Stimulated activated naive CD4-positive, alpha-beta T cell (primary cell): ENCODE data around the gene HJURP.

Experiments used
- DNase-seq, 6 experiments: peaks; one replicate each; lab custom pipeline; 2025; lab: John Stamatoyannopoulos, UW

The HJURP gene

GRCh38 chr2:233848276-233848675, 6.1 kb downstream of the HJURP start:
- no peak for DNase-seq

GRCh38 chr2:233847248-233847898, 7.0 kb downstream of the HJURP start:
- DNase-seq, result no peak

DNA sequence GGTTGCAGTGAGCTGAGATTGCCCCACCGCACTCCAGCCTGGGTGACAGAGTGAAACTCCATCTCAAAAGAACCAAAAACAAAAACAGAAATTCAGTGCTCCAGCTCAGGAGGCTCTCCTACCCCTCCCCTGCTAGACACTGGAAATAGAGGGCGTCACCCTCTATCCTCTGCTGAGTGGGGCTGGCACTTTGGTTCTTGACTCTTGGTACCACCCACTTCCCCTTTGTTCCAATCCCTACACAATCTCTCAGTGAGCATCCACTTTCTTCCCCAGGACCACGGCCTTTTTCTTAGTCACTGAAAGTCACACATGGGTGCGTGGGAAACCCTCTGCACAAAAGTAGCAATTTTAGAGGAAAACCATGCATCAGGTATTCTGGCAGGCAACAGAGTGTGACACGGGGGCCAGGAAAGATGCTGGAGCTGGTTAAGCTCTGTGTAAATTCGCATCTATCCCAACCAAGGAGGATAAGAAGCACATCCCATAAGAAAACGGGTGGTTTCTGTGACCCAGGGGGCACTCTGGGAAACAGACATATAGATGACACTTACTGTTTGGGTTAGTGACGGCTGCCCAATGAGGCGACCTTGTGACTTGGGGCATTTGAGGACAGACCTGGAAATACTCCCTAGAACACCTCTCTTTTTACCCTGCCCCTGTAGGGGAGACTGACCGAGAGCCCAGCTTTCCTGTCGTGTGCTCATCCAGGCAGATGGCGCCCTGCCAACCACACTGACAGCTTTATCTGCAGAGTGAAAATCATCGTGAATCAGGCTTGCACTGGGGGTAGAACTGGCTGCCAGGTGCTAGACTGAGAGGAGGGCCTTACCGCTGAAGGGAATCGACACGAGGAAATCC, 7.7 kb downstream of the HJURP start:
- DNase-seq, result no peak

- DNase-seq, result no peak
Measured at GRCh38 chr2:233845301-233846060, 8.9 kb downstream of the HJURP start.

GRCh38 chr2:233844836-233845235, 9.5 kb downstream of the HJURP start:
- DNase-seq, result no peak

DNA sequence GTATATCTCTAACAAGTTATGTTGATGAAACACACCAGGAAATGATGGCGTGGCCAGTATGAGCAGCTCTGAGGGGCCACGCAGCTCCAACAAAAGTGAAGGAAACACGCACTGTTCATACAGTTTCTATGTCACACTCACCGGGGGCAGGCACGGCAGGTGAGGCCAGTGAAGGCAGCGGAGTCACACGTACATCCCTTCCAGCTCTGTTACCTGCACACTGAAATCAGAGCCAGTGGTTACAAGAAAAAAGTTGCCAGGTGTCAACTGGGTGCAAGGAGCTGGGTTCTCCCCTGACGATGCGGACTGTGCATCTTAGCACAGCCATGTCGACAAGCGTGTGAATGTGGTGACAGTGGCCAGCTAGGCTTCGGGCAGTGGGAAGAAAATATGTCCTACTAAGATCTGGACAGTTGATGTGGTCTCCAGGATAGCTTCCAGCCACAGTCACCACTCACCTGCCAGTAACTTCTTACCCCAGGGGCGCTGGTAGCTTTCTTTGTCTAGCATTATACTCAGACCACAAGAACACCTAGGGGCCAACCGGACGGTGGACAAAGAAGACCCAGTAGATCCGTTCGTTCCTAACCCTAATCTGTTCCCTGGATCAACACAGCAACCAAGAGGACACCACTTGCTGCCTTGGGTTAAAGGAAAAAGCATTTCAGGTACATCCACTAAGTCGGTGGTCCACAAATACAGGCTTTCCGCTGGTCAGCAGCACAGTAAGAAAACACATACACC, 10.1 kb downstream of the HJURP start:
- no peak for DNase-seq

DNA sequence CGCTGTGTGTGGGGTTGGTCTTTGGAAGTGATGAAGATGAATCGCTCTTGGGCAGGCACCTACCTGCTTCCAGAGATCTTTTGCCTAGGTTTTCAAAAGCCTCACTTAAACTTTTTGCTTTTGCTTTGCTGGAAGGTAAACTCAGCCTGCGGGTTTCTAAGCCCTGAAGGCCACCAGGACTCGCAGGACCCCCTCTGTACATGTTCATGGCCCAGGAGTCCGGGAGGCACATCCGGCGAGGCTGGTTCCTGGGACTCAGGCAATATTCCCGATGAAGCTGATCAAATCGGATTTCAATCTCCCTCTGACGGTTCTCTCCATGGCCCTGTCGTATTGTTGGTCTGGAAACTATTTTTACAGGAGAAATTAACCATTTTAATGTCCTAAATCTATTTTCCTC, 13.2 kb downstream of the HJURP start:
- DNase-seq, result no peak

GRCh38 chr2:233840520-233840919, 13.8 kb downstream of the HJURP start:
- no peak for DNase-seq

GRCh38 chr2:233839447-233839820, 14.9 kb downstream of the HJURP start:
- DNase-seq, result no peak

DNA sequence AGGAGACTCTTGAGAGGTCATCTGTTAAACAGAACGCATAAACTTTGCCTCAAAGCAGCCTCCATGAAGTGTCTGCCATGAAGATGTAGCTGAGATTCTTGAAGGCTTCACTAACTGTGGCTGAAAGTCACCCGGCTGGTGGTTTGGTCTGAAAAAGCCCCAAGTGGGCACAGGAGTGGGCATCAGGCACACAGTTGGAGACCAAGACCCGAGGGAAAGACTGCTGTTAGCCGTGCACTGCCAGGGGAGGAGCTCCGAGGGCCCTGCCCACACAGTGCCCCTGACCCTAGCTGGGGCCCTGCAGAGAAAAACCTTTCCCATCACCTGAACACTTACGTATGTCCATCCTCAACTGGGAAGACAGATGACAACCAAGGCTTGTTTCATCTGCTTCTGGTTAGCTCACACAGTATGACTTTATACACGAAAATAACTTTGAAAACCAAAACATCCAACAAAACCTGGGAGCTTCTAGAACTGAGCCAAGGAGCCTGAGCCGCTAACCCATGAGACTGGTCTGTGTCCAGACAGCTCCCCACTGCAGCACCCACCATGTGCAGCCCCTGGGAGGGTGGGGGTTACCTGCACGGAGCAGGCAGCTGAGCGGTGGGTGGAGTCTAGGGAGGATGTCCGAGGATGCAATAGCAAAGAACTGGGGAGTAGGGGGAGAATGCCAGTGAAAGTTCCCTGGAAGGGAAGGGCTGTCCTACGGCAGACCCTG, 15.4 kb downstream of the HJURP start:
- no peak for DNase-seq

- DNase-seq, result no peak
Measured at GRCh38 chr2:233838251-233838650, 16.1 kb downstream of the HJURP start.

DNA sequence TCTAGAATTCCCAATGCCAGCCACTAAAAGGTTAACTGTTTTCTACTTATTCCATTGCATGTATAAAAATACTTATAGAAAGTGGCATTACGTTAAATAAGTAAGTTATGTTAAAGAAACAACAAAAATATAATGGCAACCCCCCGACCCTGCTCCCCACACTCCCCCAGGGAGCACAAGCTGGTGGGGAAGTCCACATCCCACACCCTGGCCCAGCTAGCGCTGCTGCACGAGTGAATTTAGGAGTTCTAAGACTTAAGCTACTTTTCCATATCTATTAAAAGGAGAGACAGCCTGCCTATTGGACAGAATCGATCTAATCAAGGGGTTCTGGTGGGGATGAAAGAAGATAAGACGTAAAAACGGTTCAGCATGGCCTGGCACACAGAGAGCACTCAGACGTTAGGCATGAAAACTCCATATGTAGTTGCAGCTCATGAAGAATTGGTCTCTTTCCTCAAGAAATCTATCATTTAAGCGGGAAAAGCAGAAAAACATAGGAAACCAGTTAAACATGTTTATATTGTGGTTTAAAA, 16.6 kb downstream of the HJURP start:
- DNase-seq, result no peak

DNA sequence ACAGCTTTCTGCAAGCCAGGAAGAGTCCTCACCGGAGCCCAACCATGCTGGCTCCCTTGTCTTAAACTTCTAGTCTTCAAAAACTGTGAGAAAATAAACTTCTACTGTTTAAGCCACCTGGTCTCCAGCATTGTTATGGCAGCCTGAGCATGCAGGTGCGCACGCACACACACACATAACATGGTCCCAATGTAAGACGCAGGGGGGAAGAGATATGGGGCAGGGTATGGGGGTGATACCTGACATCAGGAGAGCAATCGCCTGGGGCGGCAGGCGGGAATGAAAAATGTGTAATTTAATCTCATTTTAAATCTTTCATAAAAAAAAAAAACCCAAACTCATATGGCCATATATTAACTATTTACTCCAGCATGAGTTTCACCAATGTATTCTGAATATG, 18.0 kb downstream of the HJURP start:
- DNase-seq, result no peak

- DNase-seq, result no peak
Measured at GRCh38 chr2:233835230-233836186, 18.8 kb downstream of the HJURP start.

DNA sequence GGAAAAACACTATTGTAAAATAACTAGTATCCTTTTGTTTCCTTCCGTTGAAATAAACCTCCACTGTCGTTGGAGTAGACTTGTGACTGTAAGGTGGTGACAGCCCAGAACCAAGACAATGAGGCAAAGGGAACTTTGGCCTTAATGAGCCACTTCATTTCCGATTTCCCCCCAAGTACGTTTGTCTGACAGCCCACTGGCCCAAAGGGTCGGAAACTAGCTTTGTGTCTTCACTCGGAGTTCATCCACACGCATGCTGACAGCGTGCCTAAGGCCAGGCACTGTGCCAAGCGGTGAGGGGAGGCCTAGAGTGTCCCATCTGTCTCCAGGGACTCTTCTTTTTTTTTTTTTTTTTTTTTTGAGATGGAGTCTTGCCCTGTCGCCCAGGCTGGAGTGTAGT, 21.0 kb downstream of the HJURP start:
- DNase-seq, result no peak

- no peak for DNase-seq
Measured at GRCh38 chr2:233832869-233833311, 21.4 kb downstream of the HJURP start.

DNA sequence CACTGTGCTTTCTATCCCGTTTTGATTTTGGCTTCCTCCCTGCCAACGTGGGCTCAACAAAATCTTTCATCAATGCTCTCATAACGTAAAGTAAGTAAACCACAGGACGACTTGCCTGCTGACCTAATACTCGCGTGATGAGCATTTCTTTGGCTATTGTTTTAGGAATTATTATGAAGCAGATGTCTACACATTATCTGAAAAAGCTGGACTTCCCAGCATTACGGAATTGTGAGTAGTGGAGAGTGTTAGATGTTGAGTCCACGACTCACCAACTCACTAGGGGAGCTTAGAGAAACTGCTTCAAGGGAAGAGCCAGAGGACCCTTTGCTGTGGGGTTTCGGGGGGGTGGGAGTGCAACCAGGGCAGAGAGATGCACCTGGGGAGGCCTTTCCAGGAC, 21.9 kb downstream of the HJURP start:
- no peak for DNase-seq

GRCh38 chr2:233831861-233832260, 22.5 kb downstream of the HJURP start:
- no peak for DNase-seq

DNA sequence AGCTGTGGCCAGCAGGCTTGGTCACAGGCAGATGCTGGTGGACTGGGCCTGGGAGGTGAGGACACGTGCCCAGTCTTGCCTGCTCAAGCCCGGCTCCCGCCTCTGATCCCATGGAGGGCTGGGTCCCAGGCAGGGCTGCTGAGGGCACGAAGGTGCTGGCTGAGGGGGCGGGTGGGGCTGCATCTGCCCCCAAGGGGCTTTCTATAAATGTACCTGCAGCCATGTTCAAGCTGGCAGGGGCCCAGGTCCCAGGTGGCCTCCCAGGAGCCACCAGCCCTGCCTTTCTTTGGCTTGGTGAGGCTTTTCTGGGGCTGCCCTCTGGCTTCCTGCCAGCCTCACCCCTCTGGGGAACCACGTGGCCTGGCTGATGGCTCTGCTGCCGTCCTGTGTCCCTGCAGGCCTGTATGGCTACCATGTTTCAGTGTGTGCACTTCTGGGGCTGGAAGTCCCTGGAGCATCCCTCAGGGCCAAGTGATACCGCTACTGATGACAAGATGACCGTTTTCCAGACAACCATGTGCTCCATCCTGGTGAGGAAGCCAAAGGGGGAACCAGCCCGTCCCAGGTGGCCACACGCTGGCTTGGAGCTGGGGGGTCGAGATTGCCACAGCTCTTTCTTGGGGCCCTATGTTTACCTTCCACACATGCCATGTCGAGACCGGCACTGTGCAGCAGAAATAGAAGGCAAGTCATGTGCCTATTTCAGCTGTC, 23.2 kb downstream of the HJURP start:
- DNase-seq, result no peak
